Suprapubic skin (tissue), 3 donors: ENCODE results near the gene ECE1.

Experiments
- CTCF ChIP-seq, 2 donors: fragments of 200-600 bp in 1 of 2; fragments of 450-650 bp in 1 of 2; sonication (generic) in 1 of 2; IDR thresholded peaks; one replicate each; pipeline ENCODE4 v1.5.1; 2016 to 2019; ENCODE audit warnings: antibody characterized with exemption in 2 of 2, mild to moderate bottlenecking in 1 of 2, moderate library complexity in 1 of 2
- POLR2A ChIP-seq, 2 donors: fragments of 450-650 bp; IDR thresholded peaks; one replicate each; pipeline ENCODE4 v1.6.1; 2017; ENCODE audit warnings: antibody characterized with exemption in 2 of 2, mild to moderate bottlenecking in 2 of 2, moderate library complexity in 2 of 2

- no peak for TF ChIP-seq CTCF (IDR thresholded peaks at IDR 0.05)
- no peak for TF ChIP-seq POLR2A (IDR thresholded peaks at IDR 0.05)
Observed at GRCh38 chr1:21251773-21252471, 38.3 kb downstream of the ECE1 start.
